SK-N-SH (cell line): ENCODE measurements around the gene ELFN2. TPM values are rescaled to one million over a fixed set of nuclear protein-coding genes. Genes with fewer than 3 reads are reported as not detected.

Experiments used
- CTCF ChIA-PET: fragments of 300-600, 350-600 bp; formaldehyde crosslinking; extraction: SDS; loops from one replicate; lab custom pipeline; 2021; lab: Yijun Ruan, JAX
- POLR2A ChIA-PET: fragments of 350-600 bp; sonication (Branson Sonifier 250); formaldehyde crosslinking; extraction: SDS; loops from one replicate; lab custom pipeline; 2020; ENCODE audit warnings: antibody characterized with exemption, inconsistent platforms; lab: Yijun Ruan, JAX
- DNase-seq: peaks from one replicate; pipeline ENCODE4 v3.0.0; 2012
- H2AFZ ChIP-seq: fragments of 200-600 bp; sonication (generic); 2 replicates; pipeline ENCODE4 v1.8.1; 2016; ENCODE audit warnings: antibody characterized with exemption, mild to moderate bottlenecking, low read depth
- H3F3A ChIP-seq: fragments of 200-600 bp; sonication (generic); replicated peaks from 2 replicates; pipeline ENCODE3; 2016; ENCODE audit warnings: antibody characterized with exemption, mild to moderate bottlenecking; ENCODE audit not compliant: insufficient read depth
- H3K27ac ChIP-seq, 2 experiments: fragments of 200-500 bp in 1 of 2; fragments of 200-600 bp in 1 of 2; sonication (Bioruptor generic) in 1 of 2; sonication (generic), shearing (Covaris generic) in 1 of 2; 2 replicates each; pipeline versions ENCODE4 v1.5.1 to v1.6.1; 2014 to 2016; ENCODE audit warnings: low read depth in 2 of 2, inconsistent platforms in 1 of 2, low read length in 1 of 2, mild to moderate bottlenecking in 1 of 2, mixed read lengths in 1 of 2
- H3K27me3 ChIP-seq: fragments of 200-600 bp; sonication (generic), shearing (Covaris generic); 2 replicates; pipeline ENCODE4 v1.6.1; 2016; ENCODE audit warnings: mixed run types; ENCODE audit not compliant: insufficient read depth
- H3K36me3 ChIP-seq, 2 experiments: fragments of 200-500 bp in 1 of 2; fragments of 200-600 bp in 1 of 2; sonication (Bioruptor generic) in 1 of 2; sonication (generic) in 1 of 2; replicated peaks in 1 of 2; 2 replicates each; pipeline versions ENCODE3 to v1.5.1; 2014 to 2016; ENCODE audit warnings: low read length in 1 of 2, mild to moderate bottlenecking in 1 of 2; ENCODE audit not compliant: insufficient read depth in 2 of 2, control insufficient read depth in 1 of 2
- H3K4me1 ChIP-seq, 2 experiments: fragments of 200-500 bp in 1 of 2; fragments of 200-600 bp in 1 of 2; sonication (Bioruptor generic) in 1 of 2; sonication (generic), shearing (Covaris generic) in 1 of 2; 2 replicates each; pipeline versions ENCODE4 v1.5.1 to v1.6.1; 2014 to 2016; ENCODE audit warnings: low read depth in 1 of 2, low read length in 1 of 2, mixed run types in 1 of 2; ENCODE audit not compliant: insufficient read depth in 2 of 2, control insufficient read depth in 1 of 2
- H3K4me2 ChIP-seq: fragments of 200-600 bp; sonication (generic), shearing (Covaris generic); 2 replicates; pipeline ENCODE4 v1.6.1; 2017; ENCODE audit warnings: mixed run types
- H3K4me3 ChIP-seq, 2 experiments: fragments of 200-500 bp in 1 of 2; fragments of 200-600 bp in 1 of 2; sonication (Bioruptor generic) in 1 of 2; sonication (generic), shearing (Covaris generic) in 1 of 2; 2 replicates each; pipeline versions ENCODE4 v1.5.1 to v1.8.1; 2014 to 2016; ENCODE audit warnings: low read depth in 2 of 2, inconsistent platforms in 1 of 2, low read length in 1 of 2, mild to moderate bottlenecking in 1 of 2, mixed read lengths in 1 of 2, moderate library complexity in 1 of 2
- H3K79me2 ChIP-seq: fragments of 200-600 bp; sonication (generic); 2 replicates; pipeline ENCODE4 v1.8.1; 2017; ENCODE audit warnings: mild to moderate bottlenecking; ENCODE audit not compliant: insufficient read depth
- H3K9ac ChIP-seq: fragments of 200-600 bp; sonication (generic); 2 replicates; pipeline ENCODE4 v1.6.1; 2017; ENCODE audit warnings: mixed run types
- H3K9me2 ChIP-seq: fragments of 200-600 bp; sonication (generic); 2 replicates; pipeline ENCODE4 v1.6.1; 2017; ENCODE audit warnings: mixed run types
- H3K9me3 ChIP-seq: fragments of 200-600 bp; sonication (generic); 2 replicates; pipeline ENCODE4 v1.6.1; 2017; ENCODE audit warnings: mixed run types, mild to moderate bottlenecking, moderate library complexity
- H4K20me1 ChIP-seq: fragments of 200-600 bp; sonication (generic); 2 replicates; pipeline ENCODE4 v1.6.1; 2017; ENCODE audit warnings: mild to moderate bottlenecking, mixed run types; ENCODE audit not compliant: insufficient read depth
- CTCF ChIP-seq: fragments of 200-600 bp; sonication (generic); IDR thresholded peaks from 2 replicates; pipeline ENCODE4 v1.6.1; 2017; ENCODE audit warnings: antibody characterized with exemption, mild to moderate bottlenecking, moderate library complexity
- EZH2phosphoT487 ChIP-seq: fragments of 200-600 bp; sonication (generic); IDR thresholded peaks from 2 replicates; pipeline ENCODE4 v1.6.1; 2017; ENCODE audit warnings: low read depth, mixed run types, mild to moderate bottlenecking, antibody characterized with exemption, moderate library complexity, borderline replicate concordance
- GABPA ChIP-seq: IDR thresholded peaks from 2 replicates; pipeline ENCODE4 v1.4.0; 2012; ENCODE audit warnings: low read depth, mild to moderate bottlenecking
- IRF3 ChIP-seq: fragments of 150-350 bp; IDR thresholded peaks from 2 replicates; pipeline ENCODE4 v1.6.1; 2016; ENCODE audit warnings: mild to moderate bottlenecking, low read depth, low read length
- MAX ChIP-seq: IDR thresholded peaks from 2 replicates; pipeline ENCODE4 v1.4.0; 2012; ENCODE audit warnings: low read depth
- PBX3 ChIP-seq: IDR thresholded peaks from 2 replicates; pipeline ENCODE4; 2012
- RXRA ChIP-seq: IDR thresholded peaks from 2 replicates; pipeline ENCODE4 v1.4.0; 2012; ENCODE audit warnings: low read depth, mild to moderate bottlenecking, borderline replicate concordance
- TAF1 ChIP-seq: IDR thresholded peaks from 2 replicates; pipeline ENCODE4 v1.6.1; 2012; ENCODE audit warnings: low read depth, mild to moderate bottlenecking, low read length, moderate library complexity, borderline replicate concordance
- USF1 ChIP-seq: IDR thresholded peaks from 2 replicates; pipeline ENCODE4 v1.4.0; 2012; ENCODE audit warnings: low read depth, borderline replicate concordance
- ZBTB33 ChIP-seq: IDR thresholded peaks from 2 replicates; pipeline ENCODE4 v1.4.0; 2012; ENCODE audit warnings: low read depth, borderline replicate concordance
- WGBS: methylation state at CpG from one replicate; pipeline ENCODE4 v1.1.6; 2017; ENCODE audit warnings: low lambda C conversion rate; 5-methylcytosine and 5-hydroxymethylcytosine counted together
- polyA plus RNA-seq, 3 experiments: library from polyadenylated mRNA; depleted of rRNA; stranded (reverse); fragments of >200 nt; gene quantifications; 2 replicates each; pipeline ENCODE4 v1.2.3, GENCODE V29; 2012

ELFN2 gene
- polyA plus RNA-seq, 1 of the 3 experiments (the other 2 are of a cell fraction): 2.8 TPM

GRCh38 chr22:37418627-37419369 is 8.5 kb downstream of the ELFN2 start:
- Histone ChIP-seq H3K79me2 (no peaks in the 10 kb centered on the region), H3K27me3 (peaks cover 5% of the 10 kb centered on the region; the same call in 1 of the 2 replicates), H3K36me3 (no peaks in the 10 kb centered on the region), H3K27ac (no peak overlapping the region), H3K9me2 (no peaks in the 10 kb centered on the region), H3F3A (no peaks in the 10 kb centered on the region), H3K4me3 (no peak overlapping the region), H4K20me1 (no peaks in the 10 kb centered on the region), H3K4me2 (no peak overlapping the region), H3K9ac (no peak overlapping the region), H3K9me3 (no peaks in the 10 kb centered on the region), H2AFZ (no peak overlapping the region), H3K4me1 (peaks cover 0 to 4% of the 10 kb centered on the region in 2 experiments; a peak in 1 of 4 replicates)
- 90% methylated on average over 28 of the region's 28 CpGs for WGBS
- TF ChIP-seq ZBTB33: no peak
- no peak for TF ChIP-seq EZH2phosphoT487
- no peak for TF ChIP-seq IRF3
- TF ChIP-seq RXRA: no peak
- TF ChIP-seq PBX3: no peak
- TF ChIP-seq MAX: no peak
- TF ChIP-seq USF1: no peak
- no peak for TF ChIP-seq CTCF
- TF ChIP-seq GABPA: no peak
- TF ChIP-seq TAF1: no peak
- ChIA-PET POLR2A (no interaction called here), CTCF (interaction anchor here (1.3 kb wide), 1 partner anchor 102 kb away, joined by 4 read pairs; no protein-coding TSS in a partner anchor)
- no peak for DNase-seq
